Islet precursor cell (in vitro differentiated cells): ENCODE results near the gene NACC1.
"Not testable (repeated sequence)": the region's sequence is repeated elsewhere in the genome, so short reads cannot be mapped to it uniquely, and the experiment has no call there.

Source experiments
- DNase-seq: peaks from one replicate; pipeline ENCODE4 v3.0.0-alpha.2; 2018

The NACC1 gene

GRCh38 chr19:13121551-13122274, 3.6 kb downstream of the NACC1 start:
- no peak for DNase-seq

DNA sequence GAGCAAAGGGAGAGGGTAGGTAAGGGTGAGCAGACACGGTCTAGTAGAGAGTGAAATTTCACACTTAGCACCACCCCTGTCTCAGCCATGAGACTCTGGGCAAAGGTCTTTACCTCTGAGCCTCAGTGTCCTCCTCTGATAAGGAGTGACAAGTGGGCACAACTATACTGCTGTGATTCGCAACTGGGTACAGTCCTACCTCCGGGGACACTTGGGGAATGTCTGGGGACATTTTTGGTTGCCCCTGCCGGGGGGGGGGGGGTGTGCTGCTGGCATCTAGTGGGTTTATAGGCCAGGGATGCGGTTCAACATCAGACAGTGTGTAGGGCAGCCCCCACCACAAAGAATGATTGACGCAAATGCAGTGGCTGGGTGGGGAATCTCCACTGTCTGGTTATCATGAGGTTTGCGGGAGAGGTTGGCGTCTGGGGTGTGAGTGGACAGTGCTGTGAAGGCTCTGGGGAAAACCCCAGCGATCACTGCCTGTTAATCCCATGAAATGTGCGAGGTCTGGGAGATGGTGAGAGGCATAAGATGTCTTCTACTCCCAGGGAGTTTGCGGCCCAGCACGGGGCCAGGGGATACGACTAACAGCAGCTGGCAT, 4.3 kb downstream of the NACC1 start:
- no peak for DNase-seq

- no peak for DNase-seq
Observed at GRCh38 chr19:13122980-13123957, 5.2 kb downstream of the NACC1 start.

DNA sequence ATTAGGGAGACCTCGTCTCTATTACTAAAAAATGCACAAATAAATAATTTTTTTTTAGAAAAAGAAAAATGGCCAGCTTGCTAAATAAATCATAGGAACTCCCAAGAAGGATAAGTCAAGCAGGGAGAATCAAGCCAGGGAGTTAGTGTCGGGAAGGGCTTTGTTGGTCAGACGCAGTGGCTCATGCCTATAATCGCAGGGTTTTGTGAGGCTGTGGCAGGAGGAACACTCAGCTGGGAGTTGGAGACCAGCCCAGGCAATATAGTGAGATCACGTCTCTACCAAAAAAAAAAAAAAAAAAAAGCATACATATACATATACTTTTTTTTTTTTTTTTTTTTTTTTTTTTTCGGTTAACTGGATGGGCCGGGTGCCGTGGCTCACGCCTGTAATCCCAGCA, 9.0 kb downstream of the NACC1 start:
- no peak for DNase-seq

- DNase-seq = no peak
Observed at GRCh38 chr19:13127811-13128575, 9.9 kb downstream of the NACC1 start.

DNA sequence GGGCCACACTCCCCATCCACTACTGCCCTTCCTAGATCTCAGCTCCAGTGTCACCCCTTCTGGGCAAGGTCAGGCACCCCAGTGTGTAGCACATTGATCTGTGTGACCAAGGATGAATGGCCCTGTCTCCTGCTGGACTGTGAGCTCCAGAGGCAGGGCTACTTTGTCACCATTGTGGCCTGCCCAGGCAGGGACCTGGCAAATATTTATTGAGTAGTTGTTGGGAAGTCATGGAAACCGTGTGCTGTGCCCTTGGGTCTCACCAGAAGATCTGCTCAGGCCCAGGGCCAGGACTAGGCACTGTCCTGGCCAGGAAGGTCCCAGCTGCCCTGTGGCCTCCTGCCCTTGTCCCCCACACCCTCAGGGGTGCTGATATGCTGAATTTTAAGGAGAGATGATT, 10.5 kb downstream of the NACC1 start:
- peak; percentile 44 for DNase-seq

DNA sequence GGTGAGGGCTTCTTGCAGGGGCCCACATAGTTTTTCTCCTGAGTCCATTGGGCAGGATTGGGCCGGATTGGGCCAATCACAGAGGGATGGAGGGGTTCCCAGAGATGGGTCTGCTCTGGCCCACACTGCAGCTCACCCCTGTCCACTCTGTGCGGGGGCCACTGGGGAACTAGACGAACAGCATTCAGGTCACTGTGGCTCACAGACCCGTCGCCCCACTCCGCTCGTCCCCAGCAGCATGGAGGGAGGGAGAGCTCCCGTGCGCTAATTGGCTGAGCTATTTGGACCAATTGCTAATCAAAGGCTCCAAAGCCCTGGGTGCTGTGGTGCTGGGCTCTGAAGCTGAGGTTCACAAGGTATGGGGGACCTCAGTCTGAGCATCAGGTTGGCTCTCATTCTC, 11.3 kb downstream of the NACC1 start:
- no peak for DNase-seq

DNA sequence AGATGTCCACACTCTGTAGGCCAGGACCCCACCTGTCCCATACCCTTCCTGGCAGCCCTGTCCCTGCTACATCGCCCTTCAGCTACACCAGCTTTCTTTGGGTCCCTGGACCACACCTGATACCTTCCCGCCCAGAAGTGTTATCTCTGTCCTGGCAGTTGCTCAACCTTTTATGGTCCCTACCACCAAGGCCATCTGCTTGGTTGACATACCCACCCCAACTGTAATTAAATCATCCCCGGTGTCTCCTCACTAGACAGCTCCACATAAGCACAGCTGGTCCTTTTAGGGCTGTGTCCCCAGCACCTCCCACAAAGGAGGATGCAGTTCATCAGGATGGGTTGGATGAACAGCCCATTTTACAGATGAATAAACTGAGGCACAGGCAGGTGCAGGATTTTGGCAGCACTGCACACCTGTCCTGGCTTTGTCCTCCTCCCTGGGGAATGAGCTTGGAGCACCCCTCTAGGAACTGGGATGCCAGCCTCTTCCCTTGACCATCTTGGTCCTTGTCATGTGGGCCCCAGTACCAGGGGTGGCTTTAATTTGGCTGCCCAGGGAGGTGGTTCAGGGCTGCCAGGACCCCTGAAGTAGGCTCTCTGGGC, 12.9 kb downstream of the NACC1 start:
- DNase-seq = peak; percentile 40

DNA sequence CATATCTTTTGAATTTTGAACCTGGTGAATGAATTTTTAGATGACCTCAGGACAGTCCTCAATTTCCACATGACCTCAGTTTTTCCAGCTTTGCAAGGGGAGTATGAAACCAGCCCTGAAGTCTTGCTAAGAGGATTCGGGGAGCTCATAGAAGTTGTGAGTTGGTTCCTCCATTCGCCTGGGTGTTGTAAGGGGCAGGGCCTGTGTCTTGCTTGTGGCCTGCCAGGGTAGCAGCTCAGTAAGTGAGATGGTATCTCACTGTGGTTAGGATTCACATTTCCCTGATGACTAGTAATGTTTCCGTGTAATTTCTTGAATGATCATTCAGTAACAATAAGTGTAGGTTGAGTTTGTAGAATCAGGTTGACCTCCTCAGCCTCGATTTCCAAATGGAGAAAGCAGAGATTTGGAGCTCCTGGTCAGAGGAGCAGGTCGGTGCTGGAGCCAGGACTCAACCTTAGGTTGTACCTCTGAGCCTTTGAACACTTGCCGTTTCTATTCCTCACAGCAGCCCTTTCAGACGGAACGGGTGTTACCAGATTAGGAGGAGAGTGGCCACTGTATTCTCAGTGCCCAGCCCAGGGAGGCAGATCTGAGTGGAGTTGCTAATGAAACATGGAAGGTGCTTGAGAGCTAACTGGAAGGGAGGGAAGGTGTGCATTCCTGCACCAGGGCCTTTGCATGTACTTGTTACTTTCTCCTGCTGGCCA, 14.6 kb downstream of the NACC1 start:
- DNase-seq = no peak

DNA sequence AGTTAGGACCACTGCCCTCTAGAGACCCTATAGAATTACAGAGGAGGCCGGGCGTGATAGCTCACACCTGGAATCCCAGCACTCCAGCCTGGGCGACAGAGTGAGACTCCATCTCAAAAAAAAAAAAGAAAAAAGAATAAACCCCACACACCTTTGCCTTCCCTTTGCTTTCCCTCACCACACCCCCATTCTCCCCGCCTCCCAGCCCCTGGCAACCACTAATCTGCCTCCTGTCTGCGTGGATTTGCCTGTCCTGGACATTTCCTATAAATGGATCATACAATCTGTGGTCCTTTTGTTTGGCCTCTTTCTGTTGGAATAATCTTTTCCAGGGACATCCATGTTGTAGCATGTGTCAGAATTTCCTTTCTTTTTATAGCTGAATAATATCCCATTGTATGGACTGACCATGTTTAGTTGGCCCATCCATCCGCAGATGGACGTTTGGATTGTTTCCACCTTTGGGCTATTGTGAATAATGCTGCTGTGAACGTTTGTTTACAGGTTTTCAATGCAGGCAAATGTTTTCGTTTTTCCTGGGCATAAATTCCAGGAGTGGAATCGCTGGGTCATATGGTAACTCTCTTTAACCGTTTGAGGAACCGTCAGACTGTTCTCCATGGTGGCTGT, 15.3 kb downstream of the NACC1 start:
- no peak for DNase-seq

DNA sequence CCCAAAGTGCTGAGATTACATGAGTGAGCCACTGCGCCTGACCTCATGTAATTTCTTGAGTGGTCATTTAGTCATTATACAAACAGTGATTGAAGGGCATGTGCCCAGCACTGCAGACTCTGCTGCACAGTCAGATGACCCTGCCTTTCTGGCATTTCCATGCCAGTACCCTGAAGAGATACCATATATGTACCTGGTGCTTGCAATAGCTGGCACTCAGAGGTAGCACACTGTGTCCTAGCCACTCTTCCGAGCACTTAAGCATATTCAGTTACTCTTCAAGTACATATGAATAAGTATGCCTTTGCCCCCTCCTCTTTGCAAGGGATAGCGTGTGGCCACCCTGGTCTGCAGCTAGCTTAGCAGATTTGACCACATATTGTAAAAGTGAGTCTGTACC, 16.6 kb downstream of the NACC1 start:
- no peak for DNase-seq

- DNase-seq = no peak
Observed at GRCh38 chr19:13135068-13136062, 17.3 kb downstream of the NACC1 start.

DNA sequence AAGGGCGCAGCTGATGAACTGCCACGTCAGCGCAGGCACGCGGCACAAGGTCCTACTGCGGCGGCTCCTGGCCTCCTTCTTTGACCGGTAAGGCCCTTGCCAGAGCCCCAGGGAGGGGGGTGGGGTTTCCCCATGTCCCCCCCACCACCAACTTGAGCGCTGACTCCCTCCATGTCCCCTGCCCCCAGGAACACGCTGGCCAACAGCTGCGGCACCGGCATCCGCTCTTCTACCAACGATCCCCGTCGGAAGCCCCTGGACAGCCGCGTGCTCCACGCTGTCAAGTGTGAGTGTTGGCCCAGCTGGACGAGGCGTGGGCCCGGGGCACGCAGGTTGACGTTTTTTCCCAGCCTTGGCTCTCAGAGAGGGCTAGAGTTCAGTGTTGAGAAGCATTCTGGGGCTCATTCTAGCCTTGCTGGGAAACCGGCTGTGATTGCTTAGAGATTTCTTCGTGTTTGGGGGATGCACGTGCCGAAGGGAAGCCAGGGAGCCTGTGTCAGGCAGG, 19.3 kb downstream of the NACC1 start:
- no peak for DNase-seq

DNA sequence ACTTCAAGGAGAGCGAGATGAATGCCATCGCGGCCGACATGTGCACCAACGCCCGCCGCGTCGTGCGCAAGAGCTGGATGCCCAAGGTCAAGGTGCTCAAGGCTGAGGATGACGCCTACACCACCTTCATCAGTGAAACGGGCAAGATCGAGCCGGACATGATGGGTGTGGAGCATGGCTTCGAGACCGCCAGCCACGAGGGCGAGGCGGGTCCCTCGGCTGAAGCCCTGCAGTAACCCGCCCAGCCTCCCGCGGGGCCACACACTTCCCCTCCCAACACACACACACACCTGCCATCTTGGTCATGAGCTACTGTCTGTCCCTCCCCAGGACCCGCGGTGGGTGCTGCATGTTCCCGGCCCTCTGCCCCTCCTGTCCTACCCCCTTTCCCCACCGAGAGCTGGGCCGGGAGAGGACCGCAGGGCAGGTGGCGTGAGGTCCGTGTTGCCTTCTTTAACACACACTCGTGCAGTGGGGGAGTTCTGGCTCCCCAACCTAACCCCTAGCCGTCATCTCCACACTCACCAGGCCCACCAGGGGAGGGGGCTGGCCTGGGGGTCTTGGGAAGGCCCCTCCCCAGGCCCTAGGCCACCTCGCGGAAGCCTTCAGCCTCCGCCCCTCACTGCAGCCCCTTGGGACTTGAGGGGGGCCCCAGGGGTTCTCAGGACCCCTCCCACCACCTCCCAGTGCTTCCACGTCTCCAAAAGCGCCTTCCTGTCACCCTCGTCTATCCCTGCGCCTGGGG, 20.3 kb downstream of the NACC1 start:
- peak; percentile 38 for DNase-seq

DNA sequence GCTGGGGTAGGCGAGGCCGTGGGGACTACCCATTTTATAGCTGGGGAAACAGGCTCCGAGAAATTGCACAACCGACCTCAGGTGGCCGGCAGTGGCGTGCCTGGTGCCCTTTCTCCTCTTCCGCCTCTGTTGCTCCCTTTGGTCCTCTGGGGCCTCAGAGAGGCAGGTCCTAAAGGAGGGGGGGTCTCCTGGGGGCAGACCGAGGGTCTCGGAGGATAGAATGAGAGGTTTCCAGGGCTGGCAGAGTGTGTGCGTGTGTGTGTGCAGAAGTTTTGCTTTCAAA, 20.8 kb downstream of the NACC1 start:
- no peak for DNase-seq

DNA sequence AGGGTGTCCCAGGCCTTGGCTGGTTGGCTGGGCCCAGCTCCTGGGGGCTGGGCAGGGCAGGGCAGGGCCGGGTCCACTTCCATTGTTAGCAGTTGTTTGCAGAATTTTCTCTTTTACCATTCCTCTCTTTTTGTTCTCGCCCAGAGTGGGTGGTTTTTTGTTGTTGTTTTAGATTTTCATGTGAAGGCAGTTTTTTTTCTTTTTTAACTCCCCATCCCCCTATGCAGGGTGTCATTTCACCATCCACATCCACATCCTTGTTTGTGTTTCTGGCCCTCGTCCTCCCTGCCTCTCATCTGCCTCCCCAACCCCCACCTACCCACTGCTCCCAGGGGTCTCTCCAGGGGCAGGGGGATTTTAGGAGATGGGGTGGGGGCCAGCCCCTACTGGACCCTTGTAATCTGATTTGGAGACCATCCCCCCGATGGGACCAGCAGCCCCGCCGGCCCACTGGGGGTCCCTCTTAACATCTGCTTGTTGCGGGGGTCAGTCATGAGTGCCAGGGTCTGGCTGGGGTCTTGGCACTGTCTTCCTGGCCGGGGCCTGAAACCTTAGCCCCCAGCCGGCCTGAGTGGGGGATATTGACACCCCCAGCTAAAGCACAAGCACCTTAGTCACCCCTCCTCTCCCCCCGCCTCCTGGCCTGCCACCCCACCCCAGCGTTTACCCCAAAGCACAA, 21.7 kb downstream of the NACC1 start:
- no peak for DNase-seq

DNA sequence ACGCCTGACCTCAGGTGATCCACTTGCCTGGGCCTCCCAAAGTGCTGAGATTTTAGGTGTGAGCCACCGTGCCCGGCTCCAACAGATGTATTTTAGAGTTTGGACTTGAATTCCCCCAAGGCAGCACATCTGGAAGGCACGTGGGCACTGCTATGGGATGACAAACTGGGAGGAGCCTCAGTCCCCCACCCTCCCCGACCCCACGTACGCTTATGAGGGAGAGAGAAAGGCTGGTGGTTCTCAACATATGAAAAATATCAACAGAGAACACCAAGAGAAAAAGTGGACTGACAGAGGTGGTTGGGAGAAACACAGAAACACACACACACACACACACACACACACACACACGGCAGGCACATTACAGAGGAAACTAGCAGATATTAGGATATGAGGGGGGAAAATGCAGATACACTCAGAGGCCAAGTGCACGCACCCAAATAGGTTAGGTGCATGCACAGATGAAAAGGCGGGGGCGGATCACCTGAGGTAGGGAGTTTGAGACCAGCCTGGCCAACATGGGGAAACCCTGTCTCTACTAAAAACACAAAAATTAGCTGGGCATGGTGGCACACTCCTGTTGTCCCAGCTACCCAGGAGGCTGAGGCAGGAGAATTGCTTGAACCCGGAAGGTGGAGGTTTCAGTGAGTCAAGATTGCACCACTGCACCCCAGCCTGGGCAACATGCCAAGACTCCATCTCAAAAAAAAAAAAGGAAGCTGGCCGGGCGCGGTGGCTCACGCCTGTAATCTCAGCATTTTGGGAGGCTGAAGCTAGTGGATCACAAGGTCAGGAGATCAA, 28.9 kb downstream of the NACC1 start:
- DNase-seq = no peak

DNA sequence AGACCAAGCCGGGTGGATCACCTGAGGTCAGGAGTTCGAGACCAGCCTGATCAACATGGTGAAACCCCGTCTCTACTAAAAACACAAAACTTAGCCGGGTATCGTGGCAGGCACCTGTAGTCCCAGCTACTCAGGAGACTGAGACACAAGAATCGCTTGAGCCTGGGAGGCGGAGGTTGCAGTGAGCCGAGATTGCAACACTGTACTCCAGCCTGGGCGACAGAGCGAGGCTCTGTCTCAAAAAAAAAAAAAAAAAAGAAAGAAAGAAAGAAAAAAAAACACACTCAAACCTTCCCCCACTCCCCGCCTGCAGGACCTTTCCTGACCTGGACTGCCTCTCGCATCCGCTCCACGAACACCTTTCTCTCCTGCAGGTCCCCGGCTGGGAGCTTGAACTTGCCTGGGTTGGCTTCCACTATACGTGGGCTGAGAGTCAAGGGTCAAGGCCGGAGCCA, 31.1 kb downstream of the NACC1 start:
- DNase-seq = not testable (repeated sequence)
